Smooth muscle cell (in vitro differentiated cells): ENCODE results near the gene CARD10. TPM values are rescaled to one million over a fixed set of nuclear protein-coding genes. Genes with fewer than 3 reads are reported as not detected.

Source experiments
- DNase-seq: peaks from one replicate; lab custom pipeline; 2025; ENCODE audit not compliant: unreplicated experiment; lab: John Stamatoyannopoulos, UW
- H2AFZ ChIP-seq: fragments of 200-600 bp; sonication (generic); 2 replicates; pipeline ENCODE4 v1.6.0; 2016; ENCODE audit warnings: antibody characterized with exemption, low read depth, mild to moderate bottlenecking
- H3F3A ChIP-seq: fragments of 200-600 bp; sonication (generic); 2 replicates; pipeline ENCODE4 v1.6.0; 2017; ENCODE audit warnings: antibody characterized with exemption, low read depth
- H3K27ac ChIP-seq: fragments of 200-600 bp; sonication (generic); 2 replicates; pipeline ENCODE4 v1.5.1; 2016; ENCODE audit warnings: low read depth, mild to moderate bottlenecking
- H3K27me3 ChIP-seq: fragments of 200-600 bp; sonication (generic); 2 replicates; pipeline ENCODE4 v1.6.1; 2016; ENCODE audit warnings: low read depth, mild to moderate bottlenecking
- H3K36me3 ChIP-seq: fragments of 200-600 bp; sonication (generic); 2 replicates; pipeline ENCODE4 v1.5.1; 2016; ENCODE audit warnings: low read depth
- H3K4me1 ChIP-seq: fragments of 200-600 bp; sonication (generic); 2 replicates; pipeline ENCODE4 v1.5.1; 2016; ENCODE audit warnings: low read depth
- H3K4me2 ChIP-seq: fragments of 200-600 bp; sonication (generic); 2 replicates; pipeline ENCODE4 v1.6.0; 2016; ENCODE audit warnings: mild to moderate bottlenecking
- H3K4me3 ChIP-seq: fragments of 200-600 bp; sonication (generic); 2 replicates; pipeline ENCODE4 v1.5.1; 2016; ENCODE audit warnings: mild to moderate bottlenecking
- H3K79me2 ChIP-seq: fragments of 200-600 bp; sonication (generic); 2 replicates; pipeline ENCODE4 v1.6.0; 2016; ENCODE audit warnings: low read depth, mild to moderate bottlenecking
- H3K9ac ChIP-seq: fragments of 200-600 bp; sonication (generic); 2 replicates; pipeline ENCODE4 v1.6.0; 2016; ENCODE audit warnings: low read depth
- H3K9me3 ChIP-seq: fragments of 200-600 bp; sonication (generic); replicated peaks from 2 replicates; pipeline ENCODE4 v1.5.1; 2016; ENCODE audit warnings: low read depth
- H4K20me1 ChIP-seq: fragments of 200-600 bp; sonication (generic); 2 replicates; pipeline ENCODE4 v1.6.0; 2016; ENCODE audit warnings: low read depth
- CTCF ChIP-seq: fragments of 200-600 bp; sonication (generic); IDR thresholded peaks from 2 replicates; pipeline ENCODE4 v1.5.1; 2017; ENCODE audit warnings: borderline replicate concordance, mild to moderate bottlenecking, antibody characterized with exemption; ENCODE audit not compliant: insufficient read depth, poor library complexity, severe bottlenecking
- WGBS: methylation state at CpG from one replicate; pipeline ENCODE4 v1.1.7; 2016; ENCODE audit warnings: low lambda C conversion rate; 5-methylcytosine and 5-hydroxymethylcytosine counted together
- polyA plus RNA-seq: library from polyadenylated mRNA; unstranded; fragments of >200 nt; fragmentation: Nextera tagmentation; extraction: Ambion mirVana; gene quantifications from 2 replicates; pipeline ENCODE4 v1.2.1, GENCODE V29; 2016
- total RNA-seq: library from RNA; depleted of rRNA; stranded (reverse); fragments of >200 nt; gene quantifications from 2 replicates; pipeline ENCODE4 v1.2.3, GENCODE V29; 2014

Gene CARD10
- total and polyA plus RNA-seq, 2 experiments from 2014 or later = 2.3 to 6.0 TPM

- Histone ChIP-seq H3K4me1 (peaks cover 31% of the 10 kb centered on the region), H2AFZ (no peak overlapping the region), H3K9me3 (no peaks in the 10 kb centered on the region), H3K36me3 (no peaks in the 10 kb centered on the region), H3K4me3 (peak overlapping the region; percentile 77), H3K27me3 (no peaks in the 10 kb centered on the region), H3F3A (peaks cover 37% of the 10 kb centered on the region), H3K4me2 (peak overlapping the region; percentile 95), H3K27ac (peak overlapping the region; percentile 96), H3K79me2 (peaks cover 35% of the 10 kb centered on the region), H3K9ac (peak overlapping the region; percentile 27), H4K20me1 (peaks cover 32% of the 10 kb centered on the region)
- no peak for DNase-seq
- no peak for TF ChIP-seq CTCF
- WGBS = 60% methylated on average over 6 of the region's 6 CpGs
These were observed 40.3 kb upstream of the CARD10 start for GRCh38 chr22:37559521-37559900.

GRCh38 chr22:37558815-37559214 is 39.6 kb upstream of the CARD10 start:
- H3K4me1 ChIP-seq = peaks cover 27% of the 10 kb centered on the region
- no peaks in the 10 kb centered on the region for H3K9me3 ChIP-seq
- H3K27me3 ChIP-seq = no peaks in the 10 kb centered on the region
- no peak overlapping the region for H3K27ac ChIP-seq
- no peaks in the 10 kb centered on the region for H3K36me3 ChIP-seq
- WGBS = 79% methylated on average over 7 of the region's 7 CpGs
- H3K4me2 ChIP-seq = no peak overlapping the region
- no peak overlapping the region for H3K4me3 ChIP-seq
- TF ChIP-seq CTCF = no peak
- H3K79me2 ChIP-seq = peaks cover 28% of the 10 kb centered on the region
- no peak overlapping the region for H3K9ac ChIP-seq
- DNase-seq = no peak
- H4K20me1 ChIP-seq = peaks cover 25% of the 10 kb centered on the region
- no peak overlapping the region for H2AFZ ChIP-seq
- H3F3A ChIP-seq = peaks cover 30% of the 10 kb centered on the region

- 89% methylated on average over 7 of the region's 7 CpGs for WGBS
- Histone ChIP-seq H3K36me3 (no peaks in the 10 kb centered on the region), H3K4me3 (no peak overlapping the region), H3K4me1 (peaks cover 30% of the 10 kb centered on the region), H4K20me1 (peaks cover 11% of the 10 kb centered on the region), H3K9ac (no peak overlapping the region), H3K79me2 (peaks cover 15% of the 10 kb centered on the region), H3F3A (peaks cover 25% of the 10 kb centered on the region), H3K27me3 (no peaks in the 10 kb centered on the region), H3K4me2 (no peak overlapping the region), H2AFZ (no peak overlapping the region), H3K9me3 (no peaks in the 10 kb centered on the region), H3K27ac (no peak overlapping the region)
- TF ChIP-seq CTCF = no peak
- no peak for DNase-seq
These were observed 38.2 kb upstream of the CARD10 start for GRCh38 chr22:37557321-37558001.

- H3K27ac ChIP-seq = no peak overlapping the region
- 5% methylated on average over 5 of the region's 5 CpGs for WGBS
These were observed 37.5 kb upstream of the CARD10 start for GRCh38 chr22:37556710-37557109.

More at GRCh38 chr22:37556710-37557109, 37.5 kb upstream of the CARD10 start:
- H3K4me1 ChIP-seq = peaks cover 32% of the 10 kb centered on the region
- no peak overlapping the region for H2AFZ ChIP-seq
- no peak for DNase-seq
- H3F3A ChIP-seq = peaks cover 18% of the 10 kb centered on the region
- no peak overlapping the region for H3K4me3 ChIP-seq
- H3K9ac ChIP-seq = no peak overlapping the region
- H3K27me3 ChIP-seq = no peaks in the 10 kb centered on the region
- no peak overlapping the region for H3K4me2 ChIP-seq
- H3K36me3 ChIP-seq = no peaks in the 10 kb centered on the region
- no peak for TF ChIP-seq CTCF
- no peaks in the 10 kb centered on the region for H3K9me3 ChIP-seq
- peaks cover 7% of the 10 kb centered on the region for H3K79me2 ChIP-seq
- H4K20me1 ChIP-seq = peaks cover 4% of the 10 kb centered on the region
